ENCODE data around the gene SPDYC.

The SPDYC gene

GRCh38 chr11:65207918-65208784, 38.1 kb downstream of the SPDYC start:
- DNase-seq = no peak

DNA sequence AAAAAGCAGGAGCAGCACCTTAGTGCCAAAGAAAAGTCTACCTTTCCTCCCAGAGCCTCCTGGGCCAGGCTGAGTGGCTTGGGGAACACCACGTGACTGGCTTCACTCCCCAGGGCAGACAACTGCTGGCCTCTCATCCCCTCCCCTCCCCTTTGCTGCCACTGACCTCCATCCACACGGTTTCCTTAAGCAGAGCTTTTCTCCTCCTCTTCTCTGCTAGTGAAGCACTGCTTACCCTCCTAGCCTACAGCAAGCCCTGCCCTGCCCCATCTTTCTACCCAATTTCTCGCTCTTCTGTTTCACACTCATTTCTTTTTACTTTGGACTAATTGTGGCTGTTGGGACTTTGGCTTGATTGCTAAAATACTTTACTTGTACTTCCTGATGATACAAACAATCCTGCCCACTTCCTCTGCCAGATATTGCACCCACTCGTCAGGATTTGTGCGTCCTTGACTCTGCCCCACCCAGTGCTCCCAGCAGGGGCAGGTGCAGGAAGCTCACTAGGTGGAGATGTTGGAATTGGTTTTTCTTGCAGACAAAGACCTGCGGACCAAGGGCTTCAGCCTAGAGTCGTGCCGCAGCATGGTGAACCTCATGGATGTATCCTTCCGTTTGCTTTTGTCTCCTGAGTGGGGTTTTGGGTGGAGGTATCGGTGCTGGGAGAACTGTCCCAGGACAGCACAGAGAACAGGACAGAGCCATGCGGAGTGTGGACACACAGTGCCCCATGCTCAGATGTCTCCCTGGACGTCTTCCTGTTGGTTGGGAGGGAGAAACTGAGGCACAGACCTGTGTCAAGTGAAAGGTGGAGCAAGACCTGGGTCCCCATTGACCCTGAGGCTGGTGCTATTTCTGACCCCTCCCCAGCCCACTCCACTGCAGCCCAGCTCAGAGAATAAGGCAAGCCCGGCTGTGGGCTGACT, 39.0 kb downstream of the SPDYC start:
- no peak for DNase-seq

- no peak for DNase-seq
Measured at GRCh38 chr11:65209711-65210360, 39.8 kb downstream of the SPDYC start.

GRCh38 chr11:65210361-65210731, 40.3 kb downstream of the SPDYC start:
- DNase-seq = no peak

DNA sequence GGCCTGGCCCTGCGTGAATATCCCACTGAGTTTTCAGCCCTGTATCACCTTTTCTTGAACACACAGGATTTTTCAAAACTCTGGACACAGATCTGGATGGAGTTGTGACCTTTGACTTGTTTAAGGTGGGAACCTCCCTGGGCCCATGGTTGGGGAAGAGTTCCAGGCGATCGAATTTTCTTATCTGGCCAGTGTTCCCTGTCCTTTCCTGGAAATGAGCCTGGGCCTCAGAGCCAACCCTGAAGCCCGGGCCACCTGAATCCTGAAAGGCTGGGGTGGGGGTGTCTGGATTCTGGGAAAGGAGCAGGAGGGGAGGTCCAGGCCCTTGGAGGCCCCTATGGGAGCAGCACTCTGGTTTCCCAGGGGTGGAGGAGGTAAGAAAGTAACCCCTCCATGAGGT, 40.7 kb downstream of the SPDYC start:
- DNase-seq = no peak

- no peak for DNase-seq
Measured at GRCh38 chr11:65211293-65212105, 41.5 kb downstream of the SPDYC start.

DNA sequence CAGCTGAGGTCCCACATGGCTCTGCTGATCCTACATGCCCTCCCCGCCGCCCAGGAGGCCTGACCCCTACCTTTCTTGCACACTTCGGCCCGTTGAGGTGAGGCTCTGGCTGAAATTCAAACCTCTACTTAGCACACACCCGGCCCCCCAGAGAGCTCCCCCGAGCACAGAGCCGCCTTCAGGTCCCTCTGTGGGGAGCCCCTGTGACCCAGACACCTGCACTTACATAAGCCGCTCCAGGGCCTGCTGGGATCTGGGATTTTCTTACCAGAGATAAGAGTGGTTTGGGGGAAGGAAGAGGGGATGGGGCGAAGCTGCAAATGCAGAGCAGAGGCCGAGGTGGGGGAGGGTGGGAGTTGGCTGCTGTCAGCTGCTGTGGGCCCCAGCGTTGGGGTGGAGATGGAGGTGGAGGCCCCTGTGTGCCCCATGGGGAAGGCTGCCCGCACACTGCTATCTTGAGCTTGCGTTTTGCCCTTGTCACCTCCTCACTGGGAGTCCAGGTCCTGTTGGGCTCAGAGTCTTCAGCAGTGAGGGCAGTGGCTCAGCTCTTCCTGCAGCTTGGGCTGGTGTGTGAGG, 42.3 kb downstream of the SPDYC start:
- DNase-seq = no peak

DNA sequence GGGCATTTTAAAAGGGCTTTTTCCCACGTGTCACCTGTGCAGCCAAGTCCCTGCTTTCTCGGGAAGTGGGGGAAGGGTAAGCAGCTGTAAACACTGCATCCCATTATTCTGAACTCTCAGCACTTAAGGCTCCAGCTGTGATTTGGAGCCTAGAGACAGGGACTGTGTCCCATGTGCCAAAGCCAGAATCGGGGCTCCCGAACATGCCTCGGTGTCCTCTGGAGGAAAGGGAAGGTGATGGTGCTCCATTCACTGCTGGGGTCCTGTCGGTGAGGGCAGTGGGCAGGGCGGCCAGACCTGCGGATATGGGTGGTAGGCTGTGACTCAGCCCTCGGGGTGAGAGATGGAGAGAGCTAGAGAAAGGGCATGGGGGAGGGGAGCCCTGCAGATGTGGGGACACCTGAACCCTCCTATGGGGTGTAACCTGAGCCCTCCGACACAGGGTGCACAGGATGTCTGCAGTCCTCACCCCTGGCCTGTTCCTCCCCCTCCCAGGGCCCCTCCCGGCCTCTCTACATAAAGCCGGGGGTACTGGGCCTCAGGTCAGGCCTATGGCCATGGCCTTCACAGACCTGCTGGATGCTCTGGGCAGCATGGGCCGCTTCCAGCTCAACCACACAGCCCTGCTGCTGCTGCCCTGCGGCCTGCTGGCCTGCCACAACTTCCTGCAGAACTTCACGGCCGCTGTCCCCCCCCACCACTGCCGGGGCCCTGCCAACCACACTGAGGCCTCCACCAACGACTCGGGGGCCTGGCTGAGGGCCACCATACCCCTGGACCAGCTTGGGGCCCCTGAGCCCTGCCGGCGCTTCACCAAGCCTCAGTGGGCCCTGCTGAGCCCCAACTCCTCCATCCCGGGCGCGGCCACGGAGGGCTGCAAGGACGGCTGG, 43.5 kb downstream of the SPDYC start:
- DNase-seq = no peak

GRCh38 chr11:65214212-65214845, 44.3 kb downstream of the SPDYC start:
- DNase-seq = no peak

GRCh38 chr11:65215441-65216076, 45.5 kb downstream of the SPDYC start:
- DNase-seq = no peak

- no peak for DNase-seq
Measured at GRCh38 chr11:65216830-65217229, 46.8 kb downstream of the SPDYC start.

- DNase-seq = no peak
Measured at GRCh38 chr11:65217441-65218423, 47.7 kb downstream of the SPDYC start.

- DNase-seq = no peak
Measured at GRCh38 chr11:65218446-65218845, 48.4 kb downstream of the SPDYC start.

GRCh38 chr11:65219930-65220213, 49.8 kb downstream of the SPDYC start:
- no peak for DNase-seq

DNA sequence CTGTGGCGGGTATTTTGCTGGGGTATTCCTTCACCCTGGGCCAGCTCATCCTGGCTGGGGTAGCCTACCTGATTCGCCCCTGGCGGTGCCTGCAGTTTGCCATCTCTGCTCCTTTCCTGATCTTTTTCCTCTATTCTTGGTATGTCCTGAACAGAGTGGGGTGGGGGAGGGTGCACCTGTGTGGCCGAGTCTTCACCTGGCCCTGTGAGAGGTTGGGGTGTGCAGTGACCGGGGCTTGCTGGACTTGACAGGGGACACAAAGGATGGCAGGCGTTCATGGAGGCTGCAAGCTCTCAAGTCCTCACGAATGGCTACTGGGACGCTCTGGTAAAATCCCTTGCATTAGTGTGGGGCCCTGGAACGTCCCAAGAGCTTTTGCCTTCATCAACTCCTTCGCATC, 51.0 kb downstream of the SPDYC start:
- no peak for DNase-seq
